HG02852 (cell line): ENCODE data around the gene GNB5.

ENCODE experiments used
- ATAC-seq: cut with Tn5 transposase; IDR thresholded peaks from one replicate; pipeline ENCODE4 v1.9.1; 2021; ENCODE audit warnings: mild to moderate bottlenecking, moderate library complexity; ENCODE audit not compliant: unreplicated experiment

GNB5 gene

DNA sequence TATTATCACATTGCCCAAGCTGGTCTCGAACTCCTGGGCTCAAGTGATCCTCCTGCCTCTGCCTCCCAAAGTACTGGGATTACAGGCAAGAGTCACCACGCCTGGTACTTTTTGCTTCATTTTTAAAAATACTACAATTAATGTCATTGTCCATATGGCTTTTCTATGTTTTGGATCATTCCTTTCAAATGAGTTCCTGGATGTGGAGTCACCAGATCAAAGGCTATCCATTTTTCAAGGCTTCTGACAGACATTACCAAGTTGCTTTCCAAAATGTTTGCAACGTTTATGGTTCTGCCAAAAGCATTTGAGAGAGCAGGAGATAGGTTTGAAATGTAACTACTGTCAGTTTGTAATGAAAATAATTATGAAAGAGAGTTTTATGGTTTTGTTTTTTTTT is 44.4 kb downstream of the GNB5 start:
- no peak for ATAC-seq

GRCh38 chr15:52146261-52146660 is 44.9 kb downstream of the GNB5 start:
- no peak for ATAC-seq

- no peak for ATAC-seq
Observed at GRCh38 chr15:52144656-52145178, 46.5 kb downstream of the GNB5 start.

GRCh38 chr15:52143873-52144272 is 47.3 kb downstream of the GNB5 start:
- ATAC-seq: no peak

GRCh38 chr15:52140646-52141045 is 50.5 kb downstream of the GNB5 start:
- ATAC-seq: no peak

DNA sequence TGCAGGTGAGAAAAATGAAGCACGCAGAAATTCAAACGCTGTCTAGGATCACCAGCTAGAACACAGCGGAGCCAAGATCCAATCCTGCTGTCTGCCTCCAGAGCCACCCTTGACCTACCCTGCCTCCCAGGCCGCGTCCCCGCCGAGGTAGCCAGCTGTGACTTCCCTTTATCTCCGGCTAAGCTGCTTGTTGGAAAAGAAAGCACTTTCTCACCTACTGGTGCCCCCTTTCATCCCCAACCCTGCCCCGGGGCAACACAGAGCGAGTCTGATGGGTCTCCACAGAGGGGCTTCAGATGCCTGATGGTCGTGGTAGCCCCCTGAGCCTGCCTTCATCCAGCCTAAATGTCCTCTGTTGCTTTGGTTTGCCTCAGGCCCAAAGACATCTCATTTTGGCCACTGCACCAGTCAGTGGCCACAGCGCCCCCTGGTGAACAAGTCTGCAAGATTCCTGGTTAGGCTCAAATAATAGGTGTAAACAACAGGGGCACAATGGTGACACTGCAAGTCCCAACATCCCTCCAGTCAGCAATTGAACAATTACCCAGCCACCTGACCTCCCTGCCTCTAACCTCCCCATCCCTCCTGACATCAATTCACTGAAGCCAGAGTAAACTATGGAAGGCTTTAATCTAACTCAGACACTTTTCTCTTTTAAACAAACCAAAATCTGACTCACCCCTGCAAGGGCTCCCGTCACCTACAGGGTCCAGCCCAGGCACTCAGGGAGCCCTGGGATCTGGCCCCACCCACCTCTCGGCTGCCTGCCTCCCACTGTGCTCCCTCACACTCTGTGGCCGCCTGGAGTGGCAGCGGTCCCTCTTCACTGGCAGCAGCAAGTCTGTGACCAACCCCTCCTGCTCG is 51.4 kb downstream of the GNB5 start:
- peak; percentile 56 for ATAC-seq

- ATAC-seq: no peak
Observed at GRCh38 chr15:52137432-52138357, 53.5 kb downstream of the GNB5 start.

DNA sequence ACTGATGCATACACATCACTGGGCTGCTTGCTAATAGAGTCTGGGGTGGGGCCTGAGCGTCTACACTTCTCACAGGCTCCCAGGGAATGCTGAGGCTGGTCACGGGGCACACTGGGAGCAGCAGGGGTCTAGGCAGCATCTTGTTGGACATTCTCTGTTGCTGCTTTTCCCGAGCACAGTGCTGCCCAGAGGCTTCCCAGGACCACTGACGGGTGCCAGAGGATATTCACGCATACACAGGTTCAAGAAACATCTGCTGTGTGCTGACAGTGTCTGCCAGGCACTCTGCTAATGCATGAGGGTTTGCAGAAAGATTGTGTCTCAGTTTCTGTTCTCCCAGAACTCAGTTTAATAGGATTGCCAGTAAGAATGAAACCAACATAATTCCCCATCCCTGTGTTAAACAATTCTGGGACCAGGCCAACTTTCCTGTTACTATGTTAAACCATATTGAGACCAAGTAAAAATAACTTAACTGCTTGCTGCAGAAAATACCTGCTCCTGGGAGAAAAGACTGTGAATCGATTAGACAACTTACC is 54.7 kb downstream of the GNB5 start:
- ATAC-seq: no peak

DNA sequence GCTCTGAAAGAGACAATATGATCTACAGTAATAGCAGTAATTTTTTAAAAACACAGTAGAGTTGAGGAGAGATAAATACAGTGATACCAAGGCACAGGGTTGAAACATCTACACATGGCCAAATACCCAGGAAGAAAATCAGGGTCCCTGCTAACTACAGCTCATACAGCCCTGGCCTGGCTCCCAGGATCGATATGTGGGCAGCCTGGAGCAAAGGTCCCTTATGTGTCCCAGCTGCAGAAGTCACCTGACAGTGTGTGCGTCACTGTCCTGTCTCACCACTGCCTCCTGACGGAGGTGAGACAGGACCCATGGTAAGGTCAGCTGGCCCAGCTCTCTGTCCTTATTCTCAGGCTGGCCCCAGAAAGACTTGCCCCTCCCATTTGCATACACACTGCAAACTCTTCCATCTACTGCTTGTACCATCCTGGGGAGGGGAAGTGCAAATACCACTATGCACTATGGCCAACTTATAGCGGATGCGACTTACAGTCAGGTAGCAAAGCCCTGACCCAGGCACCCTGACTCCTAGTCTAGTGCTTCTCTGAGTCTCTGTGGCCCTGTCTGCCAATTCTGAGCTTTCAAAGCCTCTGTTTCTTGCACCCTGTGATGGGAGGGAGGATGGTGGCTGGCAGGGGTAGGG is 56.6 kb downstream of the GNB5 start:
- ATAC-seq: no peak

DNA sequence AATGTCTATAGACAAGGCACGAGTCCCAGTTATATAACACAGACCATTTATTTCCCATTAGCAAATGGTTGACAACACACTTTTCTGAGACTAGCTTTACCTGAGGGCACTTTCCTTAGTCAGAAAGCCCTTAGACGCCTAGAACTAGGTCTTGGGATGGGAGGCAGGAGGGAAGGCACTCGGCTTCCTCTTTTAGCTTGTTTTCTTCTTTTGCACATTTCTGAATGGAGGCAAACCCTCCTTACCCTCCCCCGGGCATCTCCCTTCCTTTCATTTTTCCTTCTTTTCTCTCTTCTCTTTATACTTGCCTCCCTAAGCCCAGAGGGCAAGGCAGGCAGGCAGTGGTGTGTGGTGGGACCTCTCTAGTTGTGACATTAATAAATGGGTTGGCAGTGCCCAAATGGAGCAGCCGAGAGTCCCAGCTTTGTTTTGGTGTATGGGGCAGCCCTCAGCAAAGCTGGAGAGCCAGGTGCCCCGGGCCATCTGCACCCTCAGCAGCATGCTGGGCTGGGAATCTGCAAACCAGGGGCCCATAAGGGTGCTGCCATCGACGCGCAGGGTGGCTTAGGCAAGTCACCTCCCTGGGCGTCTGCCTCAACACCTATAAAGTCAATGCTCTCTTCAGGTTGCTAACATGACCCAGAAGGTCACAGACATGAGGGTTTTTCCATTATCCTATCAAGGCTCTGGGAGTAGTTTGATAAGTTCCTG is 57.5 kb downstream of the GNB5 start:
- no peak for ATAC-seq

DNA sequence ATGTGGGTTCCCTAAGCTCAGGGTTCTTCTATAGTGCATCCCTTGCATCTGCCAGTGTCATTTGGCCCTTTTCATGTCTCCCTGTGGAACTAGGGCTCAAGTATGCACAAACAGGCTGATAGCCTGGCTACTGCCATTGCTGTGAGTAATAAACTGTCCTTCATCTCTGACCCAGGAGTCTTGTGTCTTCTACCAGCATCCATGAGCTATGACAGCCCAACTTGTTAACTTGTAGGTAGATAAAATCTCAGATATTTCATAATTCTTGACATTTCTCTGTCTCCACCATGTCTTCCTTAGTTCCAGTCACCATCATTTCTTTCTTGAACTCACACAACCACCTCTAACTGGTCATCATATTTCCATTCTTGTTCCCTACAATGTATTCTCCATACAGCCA is 59.1 kb downstream of the GNB5 start:
- ATAC-seq: no peak

- no peak for ATAC-seq
Observed at GRCh38 chr15:52128568-52128967, 62.6 kb downstream of the GNB5 start.

GRCh38 chr15:52124270-52124880 is 66.8 kb downstream of the GNB5 start:
- no peak for ATAC-seq

DNA sequence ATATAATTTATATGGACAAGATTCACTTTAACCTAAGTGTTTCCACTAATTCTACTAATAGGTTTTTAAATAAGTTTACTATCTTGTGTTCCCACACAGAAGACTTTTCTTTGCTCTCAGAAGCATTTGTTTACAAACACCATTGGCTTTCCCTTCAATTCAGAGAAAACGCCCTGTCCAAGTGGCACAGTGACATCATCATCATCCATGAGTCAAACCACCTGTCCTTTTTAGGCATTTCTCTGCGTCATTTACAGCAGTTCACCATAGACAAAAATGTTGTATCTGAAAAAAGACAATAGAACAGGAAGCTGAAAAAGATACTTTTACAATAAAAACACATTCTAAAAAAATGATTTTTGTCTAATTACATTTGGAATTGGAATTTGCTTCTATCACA is 69.3 kb downstream of the GNB5 start:
- ATAC-seq: no peak

- ATAC-seq: no peak
Observed at GRCh38 chr15:52121006-52121405, 70.2 kb downstream of the GNB5 start.

- ATAC-seq: no peak
Observed at GRCh38 chr15:52120488-52120887, 70.7 kb downstream of the GNB5 start.

GRCh38 chr15:52118969-52119749 is 72.0 kb downstream of the GNB5 start:
- no peak for ATAC-seq

DNA sequence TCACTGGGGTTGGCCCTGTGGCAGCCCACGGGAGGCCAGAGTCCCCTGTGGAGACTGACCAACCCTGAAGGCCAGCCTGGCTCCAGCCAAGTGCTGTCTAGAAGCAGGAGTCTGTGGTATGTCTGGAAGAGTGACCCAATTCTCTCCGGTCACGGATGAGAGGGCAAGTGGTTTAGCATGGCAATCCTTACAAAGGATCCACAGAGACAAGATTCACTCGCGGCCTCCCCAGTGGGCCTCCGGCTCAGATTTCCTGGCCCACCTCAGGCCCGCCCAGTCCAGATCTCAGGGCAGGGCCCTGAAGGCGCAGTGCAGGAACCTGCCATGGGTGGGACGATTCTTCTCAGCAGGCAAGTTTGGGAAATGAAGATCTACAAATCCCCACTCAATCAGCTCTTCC is 73.6 kb downstream of the GNB5 start:
- ATAC-seq: no peak
